Heart left ventricle (tissue), 13 donors: ENCODE results near the gene SRGAP1.

Experiments used
- CTCF ChIP-seq, 12 donors: fragments of 200-600 bp; sonication (generic) in 4 of 12; IDR thresholded peaks; one replicate each; pipeline versions ENCODE4 v1.5.0 to v1.8.0; 2018 to 2022; ENCODE audit warnings: antibody characterized with exemption in 12 of 12, mild to moderate bottlenecking in 5 of 12
- POLR2A ChIP-seq, 2 donors: fragments of 450-650 bp; IDR thresholded peaks; one replicate each; pipeline ENCODE4 v1.6.1; 2017; ENCODE audit warnings: antibody characterized with exemption in 2 of 2, mild to moderate bottlenecking in 2 of 2, moderate library complexity in 2 of 2
- donor health status: ischemic (EF 13 %, LVEDD 7.1; RV severe dilation, severe dysfunction).
- donor health status: DM: no; HTN: yes; CAD: no.
- donor health status: DM: no; HTN: no; CAD: no.
- donor health status: ischemic (EF 25% LVEDD 6.9; RV normal size, moderate dysfunction).
- donor health status: ischemic (EF 25% LVEDD 5.7; RV mildly dilated, moderate dysfunction).
- donor health status: ischemic (EF 35%, LVEDD 5.7; RV mildly dilated, moderate dysfunction).
- donor health status: nonischemic (EF 11% LVEDD 7.7; RV severe dilation, severe dysfunction).
- donor health status: DM: yes; HTN: yes; CAD: no.
- donor health status: PGD.
- donor health status: ischemic (EF 29% LVEDD 5.4; RV normal size, mild dysfunction).
- donor health status: nonischemic (EF 23%, LVEDD 6.1; RV moderate dilation, normal function).

- TF ChIP-seq CTCF (IDR thresholded peaks at IDR 0.05) (no peak), POLR2A (IDR thresholded peaks at IDR 0.05) (no peak)
Observed at GRCh38 chr12:64091186-64091585, 246.7 kb downstream of the SRGAP1 start.
